HepG2 (cell line): ENCODE data around the gene AARS2. TPM values are rescaled to one million over a fixed set of nuclear protein-coding genes. Genes with fewer than 3 reads are reported as not detected.

Experiments
- CC2D1A ChIP-seq: sonication (generic); formaldehyde crosslinking; IDR thresholded peaks from 2 replicates; pipeline ENCODE4 v1.8.1; 2023; ENCODE audit warnings: mild to moderate bottlenecking, missing genetic modification reagents
- DDIT3 ChIP-seq: sonication (generic); formaldehyde crosslinking; IDR thresholded peaks from 2 replicates; pipeline ENCODE4 v1.4.0; 2020; ENCODE audit warnings: mild to moderate bottlenecking, missing genetic modification reagents
- EED ChIP-seq: sonication (generic); formaldehyde crosslinking; IDR thresholded peaks from 2 replicates; pipeline ENCODE4 v1.5.0; 2020; ENCODE audit warnings: mild to moderate bottlenecking, missing genetic modification reagents
- ERF ChIP-seq: IDR thresholded peaks from 2 replicates; pipeline ENCODE4 v1.6.1; 2018; ENCODE audit warnings: missing biosample characterization, missing genetic modification reagents
- GFI1 ChIP-seq: sonication (generic); formaldehyde crosslinking; IDR thresholded peaks from 2 replicates; pipeline ENCODE4 v1.5.0; 2020; ENCODE audit warnings: missing genetic modification reagents, mild to moderate bottlenecking, borderline replicate concordance
- IKZF4 ChIP-seq: sonication (generic); formaldehyde crosslinking; IDR thresholded peaks from 2 replicates; pipeline ENCODE4 v1.5.1; 2020; ENCODE audit warnings: borderline replicate concordance, mild to moderate bottlenecking, low read depth, missing genetic modification reagents; ENCODE audit errors: not compliant biosample characterization
- NCOA5 ChIP-seq: sonication (generic); formaldehyde crosslinking; IDR thresholded peaks from 2 replicates; pipeline ENCODE4 v1.4.0; 2020; ENCODE audit warnings: missing genetic modification reagents
- NR1H2 ChIP-seq: sonication (generic); formaldehyde crosslinking; IDR thresholded peaks from 2 replicates; pipeline ENCODE4 v1.8.1; 2022; ENCODE audit warnings: low read depth, missing genetic modification reagents, borderline replicate concordance
- POLR2G ChIP-seq: fragments of 200-400 bp; formaldehyde crosslinking; IDR thresholded peaks from 2 replicates; pipeline ENCODE4 v1.6.1; 2018; ENCODE audit warnings: mild to moderate bottlenecking, low read depth, low read length, moderate library complexity
- RAD21 ChIP-seq: fragments of 450-650 bp; formaldehyde crosslinking; IDR thresholded peaks from 2 replicates; pipeline ENCODE4 v1.5.0; 2020; ENCODE audit warnings: mild to moderate bottlenecking
- RAD51 ChIP-seq: fragments of 450-650 bp; IDR thresholded peaks from 2 replicates; pipeline ENCODE4 v1.6.1; 2016; ENCODE audit warnings: borderline replicate concordance
- RARA ChIP-seq: IDR thresholded peaks from 2 replicates; pipeline ENCODE4 v1.6.1; 2016; ENCODE audit warnings: missing genetic modification reagents, missing compliant biosample characterization
- REPIN1 ChIP-seq: sonication (generic); formaldehyde crosslinking; IDR thresholded peaks from 2 replicates; pipeline ENCODE4 v1.8.0; 2022; ENCODE audit warnings: missing genetic modification reagents, low read depth, mild to moderate bottlenecking, borderline replicate concordance
- RNF219 ChIP-seq: sonication (generic); formaldehyde crosslinking; IDR thresholded peaks from 2 replicates; pipeline ENCODE4 v1.5.0; 2020; ENCODE audit warnings: mild to moderate bottlenecking, missing genetic modification reagents
- SAP130 ChIP-seq: IDR thresholded peaks from 2 replicates; pipeline ENCODE4 v1.6.1; 2016; ENCODE audit warnings: low read depth
- SP140L ChIP-seq: sonication (generic); formaldehyde crosslinking; IDR thresholded peaks from 2 replicates; pipeline ENCODE4 v1.4.0; 2020; ENCODE audit warnings: missing genetic modification reagents, borderline replicate concordance
- U2AF1 ChIP-seq: fragments of 200-400 bp; formaldehyde crosslinking; optimal IDR thresholded peaks from 2 replicates; pipeline ENCODE3; 2017; ENCODE audit warnings: mild to moderate bottlenecking, low read depth, low read length
- ZFP37 ChIP-seq: sonication (generic); formaldehyde crosslinking; IDR thresholded peaks from 2 replicates; pipeline ENCODE4 v1.4.0; 2020; ENCODE audit warnings: missing genetic modification reagents, borderline replicate concordance
- ZNF205 ChIP-seq: IDR thresholded peaks from 2 replicates; pipeline ENCODE4 v1.6.1; 2018; ENCODE audit warnings: missing biosample characterization, missing genetic modification reagents
- ZNF30 ChIP-seq: sonication (generic); formaldehyde crosslinking; IDR thresholded peaks from 2 replicates; pipeline ENCODE4 v1.5.0; 2020; ENCODE audit warnings: mild to moderate bottlenecking, missing genetic modification reagents
- ZNF333 ChIP-seq: sonication (generic); formaldehyde crosslinking; IDR thresholded peaks from 2 replicates; pipeline ENCODE4 v1.4.0; 2020; ENCODE audit warnings: mild to moderate bottlenecking, missing genetic modification reagents, borderline replicate concordance
- ZNF382 ChIP-seq: sonication (generic); formaldehyde crosslinking; IDR thresholded peaks from 2 replicates; pipeline ENCODE4 v1.5.0; 2020; ENCODE audit warnings: missing genetic modification reagents, mild to moderate bottlenecking, borderline replicate concordance
- ZNF546 ChIP-seq: sonication (generic); formaldehyde crosslinking; conservative IDR thresholded peaks from 2 replicates; pipeline ENCODE4 v1.8.1; 2023; ENCODE audit warnings: mild to moderate bottlenecking, missing genetic modification reagents
- ZNF607 ChIP-seq: sonication (generic); formaldehyde crosslinking; IDR thresholded peaks from 2 replicates; pipeline ENCODE4 v1.5.1; 2020; ENCODE audit warnings: missing genetic modification reagents, mild to moderate bottlenecking, borderline replicate concordance
- ZNF644 ChIP-seq: IDR thresholded peaks from 2 replicates; pipeline ENCODE4 v1.6.1; 2016; ENCODE audit warnings: low read depth
- ZSCAN20 ChIP-seq: sonication (generic); formaldehyde crosslinking; IDR thresholded peaks from 2 replicates; pipeline ENCODE4 v1.4.0; 2020; ENCODE audit warnings: missing genetic modification reagents, mild to moderate bottlenecking, borderline replicate concordance
- ZSCAN25 ChIP-seq: sonication (generic); formaldehyde crosslinking; IDR thresholded peaks from 2 replicates; pipeline ENCODE4 v1.8.0; 2022; ENCODE audit warnings: mild to moderate bottlenecking, missing genetic modification reagents
- polyA plus RNA-seq, 8 experiments: library from polyadenylated mRNA; depleted of rRNA in 3 of 8; stranded (reverse) in 7 of 8; unstranded in 1 of 8; fragments of >200 nt; fragmentation: Illumina TruSeq in 4 of 8; extraction: Trizol in 4 of 8; gene quantifications; 2 replicates each; pipeline versions ENCODE4 v1.2.1 to v1.2.3, GENCODE V29; 2011 to 2016; ENCODE audit warnings: low read depth in 4 of 8, missing spikeins in 1 of 8, mixed read lengths in 1 of 8; ENCODE audit not compliant: insufficient read depth in 1 of 8
- total RNA-seq, 5 experiments: library from RNA; depleted of rRNA; stranded (reverse); fragments of >200 nt; fragmentation: Illumina TruSeq; extraction: Trizol; gene quantifications; 2 replicates each; pipeline ENCODE4 v1.2.3, GENCODE V29; 2016; ENCODE audit warnings: low read depth in 1 of 5
- TF ChIP-seq, protein P1 (sequence below): sonication (generic); formaldehyde crosslinking; IDR thresholded peaks from 2 replicates; pipeline ENCODE4 v1.8.0; 2022; ENCODE audit warnings: mild to moderate bottlenecking, missing genetic modification reagents

The AARS2 gene
- total and polyA plus RNA-seq, 2 of the 13 experiments (the other 11 are each of a cell fraction or from before 2014, with no cell fraction given), result 7.5 to 24.1 TPM

DNA sequence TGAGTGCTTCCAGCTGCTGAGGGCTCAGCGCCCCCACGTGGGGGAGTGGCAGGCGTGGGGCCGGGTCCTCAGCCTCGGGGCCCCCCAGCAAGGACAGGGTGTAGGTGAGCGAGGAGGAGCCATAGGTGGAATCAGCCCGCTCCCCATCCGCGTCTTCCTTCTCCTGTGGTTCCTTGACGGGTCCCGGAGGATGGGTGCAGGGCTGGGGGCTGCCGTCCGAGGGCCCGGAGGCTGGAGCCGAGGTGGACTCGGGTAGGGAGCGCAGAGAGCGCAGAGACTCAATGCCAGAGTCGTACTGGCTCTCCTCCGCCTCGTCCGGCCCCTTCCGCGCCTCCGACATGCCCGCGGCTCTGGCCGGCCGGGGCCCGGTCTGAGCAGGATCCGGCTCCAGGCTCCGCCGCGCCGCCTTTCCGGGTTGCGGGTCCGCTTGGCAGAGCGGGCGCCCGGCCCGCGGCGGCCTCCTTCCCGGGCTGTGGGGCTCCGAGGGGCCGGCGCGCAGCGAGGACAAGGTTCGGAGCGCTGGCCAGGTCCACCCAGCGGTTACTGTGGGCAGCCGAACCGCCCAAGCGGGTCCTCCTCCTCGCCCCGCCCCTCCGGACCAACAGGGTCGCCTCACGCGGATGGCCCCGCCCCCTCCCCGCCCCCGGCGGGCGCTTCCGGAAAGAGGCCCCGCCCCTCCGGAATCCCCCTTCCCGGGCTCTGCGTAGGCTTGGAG is 48.0 kb downstream of the AARS2 start, which contains the start of gene NFKBIE (continued):
- TF ChIP-seq RNF219, result no peak
- no peak for TF ChIP-seq NCOA5 (CRISPR knock-in tag)
- no peak for TF ChIP-seq RAD51
- TF ChIP-seq ZNF333 (CRISPR knock-in tag), result no peak; the same call in 1 of the 2 replicates
- TF ChIP-seq, protein P1, sequence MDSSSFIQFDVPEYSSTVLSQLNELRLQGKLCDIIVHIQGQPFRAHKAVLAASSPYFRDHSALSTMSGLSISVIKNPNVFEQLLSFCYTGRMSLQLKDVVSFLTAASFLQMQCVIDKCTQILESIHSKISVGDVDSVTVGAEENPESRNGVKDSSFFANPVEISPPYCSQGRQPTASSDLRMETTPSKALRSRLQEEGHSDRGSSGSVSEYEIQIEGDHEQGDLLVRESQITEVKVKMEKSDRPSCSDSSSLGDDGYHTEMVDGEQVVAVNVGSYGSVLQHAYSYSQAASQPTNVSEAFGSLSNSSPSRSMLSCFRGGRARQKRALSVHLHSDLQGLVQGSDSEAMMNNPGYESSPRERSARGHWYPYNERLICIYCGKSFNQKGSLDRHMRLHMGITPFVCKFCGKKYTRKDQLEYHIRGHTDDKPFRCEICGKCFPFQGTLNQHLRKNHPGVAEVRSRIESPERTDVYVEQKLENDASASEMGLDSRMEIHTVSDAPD (CRISPR knock-in tag), result no peak
- peak; percentile 70; the same call in 1 of the 2 replicates for TF ChIP-seq EED (CRISPR knock-in tag)
- TF ChIP-seq SP140L (CRISPR knock-in tag), result peak; percentile 60; the same call in 1 of the 2 replicates
- TF ChIP-seq DDIT3 (CRISPR knock-in tag), result 0 out of 2 replicates have a peak, but pooled peaks have one; percentile 17
- no peak for TF ChIP-seq ZNF30
- peak; percentile 71 for TF ChIP-seq IKZF4 (CRISPR knock-in tag)
- TF ChIP-seq U2AF1, result no peak
- peak; percentile 33; the same call in 1 of the 2 replicates for TF ChIP-seq ZSCAN25 (CRISPR knock-in tag)
- TF ChIP-seq POLR2G, result peak; percentile 93
- no peak for TF ChIP-seq RARA (CRISPR knock-in tag)
- no peak; the same call in 1 of the 2 replicates for TF ChIP-seq ZNF205
- no peak for TF ChIP-seq ZNF644 (CRISPR knock-in tag)
- TF ChIP-seq NR1H2 (CRISPR knock-in tag), result no peak
- peak; percentile 67 for TF ChIP-seq ZSCAN20 (CRISPR knock-in tag)
- TF ChIP-seq GFI1 (CRISPR knock-in tag), result peak; percentile 70; the same call in 1 of the 2 replicates
- peak; percentile 78 for TF ChIP-seq SAP130 (CRISPR knock-in tag)
- peak; percentile 74; the same call in 1 of the 2 replicates for TF ChIP-seq ERF (CRISPR knock-in tag)
- TF ChIP-seq ZFP37, result no peak
- peak; percentile 52; the same call in 1 of the 2 replicates for TF ChIP-seq CC2D1A
- TF ChIP-seq REPIN1 (CRISPR knock-in tag), result peak; percentile 81; the same call in 1 of the 2 replicates
- peak; percentile 85 for TF ChIP-seq ZNF607 (CRISPR knock-in tag)
- TF ChIP-seq ZNF546 (CRISPR knock-in tag), result peak; percentile 66; the same call in 1 of the 2 replicates
- TF ChIP-seq RAD21, result no peak; the same call in 1 of the 2 replicates
- no peak for TF ChIP-seq ZNF382 (CRISPR knock-in tag)
